Gastrocnemius medialis (tissue), 4 donors: Measurements from ENCODE around the gene HES5. TPM values are rescaled to one million over a fixed set of nuclear protein-coding genes. Genes with fewer than 3 reads are reported as not detected.
A peak's percentile ranks its signal among the peaks of the same experiment; 100 is the strongest.

Source experiments
- ATAC-seq, 2 donors: fragments of 150-250 bp; one replicate each; pipeline ENCODE4 v1.9.1; 2016
- DNase-seq, 2 donors: peaks; one replicate each; pipeline ENCODE4 v3.0.0-alpha.2; 2019
- H3K27ac ChIP-seq, 4 donors: fragments of 200-600 bp; sonication (generic); 1 replicate in 1 of 4; 2 replicates in 3 of 4; pipeline ENCODE4 v1.5.1; 2016 to 2018; ENCODE audit warnings: mild to moderate bottlenecking in 2 of 4, moderate library complexity in 1 of 4
- H3K27me3 ChIP-seq, 3 donors: fragments of 200-600 bp; sonication (generic) in 2 of 3; 1 replicate in 1 of 3; 2 replicates in 2 of 3; pipeline versions ENCODE4 v1.5.1 to v1.6.0; 2016 to 2019; ENCODE audit warnings: mild to moderate bottlenecking in 1 of 3, moderate library complexity in 1 of 3
- H3K36me3 ChIP-seq, 2 donors: fragments of 200-600 bp; sonication (generic) in 1 of 2; one replicate each; pipeline ENCODE4 v1.5.1; 2017 to 2018
- H3K4me1 ChIP-seq, 2 donors: fragments of 200-600 bp; sonication (generic) in 1 of 2; one replicate each; pipeline ENCODE4 v1.5.1; 2016 to 2017; ENCODE audit warnings: mild to moderate bottlenecking in 2 of 2
- H3K4me3 ChIP-seq, 4 donors: fragments of 200-600 bp; sonication (generic) in 3 of 4; 1 replicate in 1 of 4; 2 replicates in 3 of 4; pipeline ENCODE4 v1.5.1; 2016 to 2019; ENCODE audit warnings: mild to moderate bottlenecking in 2 of 4
- H3K9me3 ChIP-seq, 3 donors: fragments of 200-600 bp; sonication (generic) in 2 of 3; 1 replicate in 1 of 3; 2 replicates in 2 of 3; pipeline ENCODE4 v1.5.1; 2016 to 2019
- CTCF ChIP-seq, 5 experiments: fragments of 450-650 bp in 3 of 5; fragments of 200-600 bp in 2 of 5; sonication (generic) in 2 of 5; IDR thresholded peaks in 4 of 5; conservative IDR thresholded peaks in 1 of 5; 1 replicate in 4 of 5; 2 replicates in 1 of 5; pipeline ENCODE4 v1.5.1; 2016 to 2019; ENCODE audit warnings: antibody characterized with exemption in 5 of 5, mild to moderate bottlenecking in 3 of 5, moderate library complexity in 3 of 5
- POLR2A ChIP-seq, 2 donors: fragments of 450-650 bp; IDR thresholded peaks; one replicate each; pipeline ENCODE4 v1.6.1; 2017; ENCODE audit warnings: antibody characterized with exemption in 2 of 2, mild to moderate bottlenecking in 2 of 2, moderate library complexity in 2 of 2
- in situ Hi-C, 4 donors: fragments of 200-750 bp; cut with MboI; loops; one replicate each; pipeline versions ENCODE4 v1.15.0 to v1.8.0; 2017; ENCODE audit warnings: low sequenced_read_pairs in 4 of 4
- intact Hi-C: fragments of 100-400 bp; cut with DNase I; formaldehyde crosslinking; loops from one replicate; pipeline ENCODE4 v1.15.1; 2023; ENCODE audit warnings: low total_unique reads
- total RNA-seq, 4 donors: library from RNA; depleted of rRNA; stranded (reverse); fragments of >200 nt; gene quantifications; one replicate each; pipeline versions ENCODE4 v1.1.0 to v1.2.3, GENCODE V29; 2016

Gene HES5
- total RNA-seq, 4 donors from 2014 or later, result 0.49 TPM; not detected in 3

DNA sequence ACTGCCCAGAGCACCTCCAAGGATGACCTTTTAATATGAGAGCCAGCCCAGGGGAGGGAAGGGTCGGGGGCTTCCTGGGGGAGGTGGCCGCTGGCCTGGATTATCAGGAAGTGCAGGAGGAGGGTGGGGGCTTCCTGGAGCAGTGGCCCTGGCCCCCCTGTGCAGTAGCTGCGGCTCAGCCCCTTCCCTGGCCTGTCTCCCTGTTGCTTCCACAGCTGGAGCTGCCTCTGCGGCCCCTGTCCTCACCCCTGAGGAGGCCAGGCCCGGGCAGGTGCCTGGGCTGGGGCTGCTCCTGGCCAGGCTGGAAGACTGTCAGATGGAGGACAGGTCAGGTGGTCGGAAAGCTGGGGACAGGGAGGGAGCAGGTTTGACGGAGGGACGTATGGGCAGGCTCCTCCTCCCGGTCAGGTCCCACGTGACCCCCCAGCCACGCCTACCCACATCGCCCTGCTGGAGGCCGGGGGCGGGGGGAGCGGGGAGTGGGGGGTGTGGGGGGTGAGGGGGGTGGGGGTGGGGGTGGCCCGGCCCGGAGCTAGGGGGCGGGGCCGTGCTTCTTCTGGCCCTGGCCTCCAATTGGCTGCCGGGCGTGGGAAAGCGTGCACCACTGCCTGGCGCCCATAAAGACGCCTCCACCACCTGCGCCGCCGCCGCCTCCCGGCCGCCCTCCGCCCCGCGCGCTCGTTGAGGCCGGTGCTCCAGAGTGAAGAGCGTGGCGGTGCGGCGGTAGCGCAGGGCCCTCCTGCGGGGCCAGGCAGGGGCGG, 15.9 kb upstream of the HES5 start:
- Histone ChIP-seq H3K9me3 (no peaks in the 10 kb centered on the region), H3K27ac (peak overlapping the region; percentile 86 to 94 (median 88)), H3K36me3 (no peaks in the 10 kb centered on the region), H3K4me3 (peak overlapping the region; percentile 53 to 63 (median 56)), H3K27me3 (peaks cover 14 to 35% (median 29%) of the 10 kb centered on the region in 3 donors), H3K4me1 (peaks cover 14 to 35% of the 10 kb centered on the region in 2 donors)
- in situ Hi-C loops, result loop anchor here (10.0 to 25.0 kb wide), 2 partner anchors 131 to 334 kb away; partner anchors contain the start of gene PEX10 (in 4 of the 4)
- peak in 1 of 2 donors; percentile 55 for ATAC-seq
- peak; percentile 73 to 76 for DNase-seq
- intact Hi-C loops, result loop anchor here (2.0 to 10.0 kb wide), 3 partner anchors 17 to 349 kb away; no protein-coding TSS in a partner anchor
- peak in 1 of 2 donors; percentile 13 for TF ChIP-seq POLR2A (IDR thresholded peaks at IDR 0.05)
- TF ChIP-seq CTCF (IDR thresholded peaks at IDR 0.05 in 4 of 5, conservative IDR thresholded peaks at IDR 0.05 in 1 of 5), result no peak

- ATAC-seq, result no peak
- H3K4me3 ChIP-seq, result no peak overlapping the region
- no peak for DNase-seq
- peaks cover 14 to 35% of the 10 kb centered on the region in 2 donors for H3K4me1 ChIP-seq
- peak overlapping the region; percentile 54 to 87 (median 68) for H3K27ac ChIP-seq
- no peaks in the 10 kb centered on the region for H3K9me3 ChIP-seq
- intact Hi-C loops (loop anchor here (5.0 to 10.0 kb wide), 2 partner anchors 80 to 348 kb away; no protein-coding TSS in a partner anchor), in situ Hi-C loops (loop anchor here (10.0 to 25.0 kb wide), 2 partner anchors 130 to 333 kb away; partner anchors contain the start of gene PEX10 (in 4 of the 4))
- H3K36me3 ChIP-seq, result no peaks in the 10 kb centered on the region
- no peak for TF ChIP-seq CTCF (IDR thresholded peaks at IDR 0.05 in 4 of 5, conservative IDR thresholded peaks at IDR 0.05 in 1 of 5)
- no peak for TF ChIP-seq POLR2A (IDR thresholded peaks at IDR 0.05)
- peaks cover 17 to 37% (median 37%) of the 10 kb centered on the region in 3 donors for H3K27me3 ChIP-seq
Measured at GRCh38 chr1:2544875-2545640, 15.0 kb upstream of the HES5 start.

DNA sequence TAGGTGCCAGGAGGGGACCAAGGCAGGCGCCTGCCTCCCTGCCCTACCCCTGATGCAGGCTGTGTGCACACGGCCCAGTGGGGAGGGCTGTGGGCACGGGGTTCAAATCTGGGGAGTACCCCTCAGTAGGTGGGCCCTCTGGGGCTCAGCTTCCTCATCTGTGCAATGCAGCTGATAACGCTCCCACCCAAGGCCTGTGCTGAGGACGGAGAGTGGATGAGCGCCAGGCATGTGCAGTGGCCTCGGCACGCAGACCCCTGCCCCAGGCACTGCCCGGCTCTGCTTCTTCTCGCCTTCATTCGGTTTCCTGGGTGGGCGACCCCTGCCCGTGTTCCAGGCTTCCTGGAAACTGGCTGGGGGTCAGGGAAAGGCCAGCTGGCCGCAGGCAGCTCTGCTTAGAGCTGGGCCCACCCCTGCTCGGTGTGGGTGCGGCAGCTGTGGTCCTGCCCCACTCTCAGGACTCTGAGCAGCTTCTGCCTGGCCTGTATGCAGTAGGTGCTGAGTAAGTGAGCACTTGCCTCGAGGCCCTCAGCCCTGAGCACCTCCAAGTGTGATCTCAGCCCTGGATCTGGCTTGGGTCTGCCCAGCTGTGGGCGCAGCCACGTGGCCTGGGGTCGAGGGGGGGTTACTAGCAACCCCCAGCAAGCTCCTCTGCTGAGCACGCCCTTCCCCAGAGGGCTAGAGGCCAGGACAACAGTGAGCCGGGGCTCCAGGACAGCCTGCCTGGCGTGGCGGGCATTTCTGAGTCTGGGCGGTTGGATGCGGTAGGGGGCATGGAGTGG, 14.2 kb upstream of the HES5 start:
- Histone ChIP-seq H3K9me3 (no peaks in the 10 kb centered on the region), H3K4me1 (peaks cover 12 to 35% of the 10 kb centered on the region in 2 donors), H3K36me3 (no peaks in the 10 kb centered on the region), H3K4me3 (no peak overlapping the region), H3K27ac (peak overlapping the region in 1 of 4 donors; percentile 87), H3K27me3 (peaks cover 17 to 41% (median 37%) of the 10 kb centered on the region in 3 donors)
- no peak for DNase-seq
- TF ChIP-seq CTCF (IDR thresholded peaks at IDR 0.05 in 4 of 5, conservative IDR thresholded peaks at IDR 0.05 in 1 of 5), result no peak
- no peak for TF ChIP-seq POLR2A (IDR thresholded peaks at IDR 0.05)
- no peak for ATAC-seq
- intact Hi-C loops (loop anchor here (10.0 kb wide), 1 partner anchor 79 kb away; no protein-coding TSS in a partner anchor), in situ Hi-C loops (loop anchor here (10.0 to 25.0 kb wide), 2 partner anchors 129 to 332 kb away; partner anchors contain the start of gene PEX10 (in 4 of the 4))

GRCh38 chr1:2543543-2544092, 13.6 kb upstream of the HES5 start:
- no peak for TF ChIP-seq CTCF (IDR thresholded peaks at IDR 0.05 in 4 of 5, conservative IDR thresholded peaks at IDR 0.05 in 1 of 5)
- no peak for TF ChIP-seq POLR2A (IDR thresholded peaks at IDR 0.05)
- Histone ChIP-seq H3K36me3 (no peaks in the 10 kb centered on the region), H3K9me3 (no peaks in the 10 kb centered on the region), H3K4me3 (no peak overlapping the region), H3K27me3 (peaks cover 22 to 41% (median 38%) of the 10 kb centered on the region in 3 donors), H3K27ac (no peak overlapping the region), H3K4me1 (peaks cover 8 to 29% of the 10 kb centered on the region in 2 donors)
- ATAC-seq (no peak), DNase-seq (no peak)
- intact Hi-C loops (loop anchor here (10.0 kb wide), 1 partner anchor 79 kb away; no protein-coding TSS in a partner anchor), in situ Hi-C loops (loop anchor here (10.0 to 25.0 kb wide), 2 partner anchors 129 to 331 kb away; partner anchors contain the start of gene PEX10 (in 4 of the 4))
